Panc1 (cell line): ENCODE measurements around the gene RGPD3. TPM values are rescaled to one million over a fixed set of nuclear protein-coding genes. Genes with fewer than 3 reads are reported as not detected.

Experiments used
- ATAC-seq: fragments of 200-7000 bp; cut with Tn5 transposase; 2 replicates; pipeline ENCODE4 v1.9.1; 2020; ENCODE audit warnings: mild to moderate bottlenecking, moderate library complexity
- BruUV-seq: library from RNA; stranded (reverse); fragments of 400-500 nt; replicated peaks from 2 replicates; lab custom pipeline; 2021; lab: Mats Ljungman, UMichigan
- CTCF ChIA-PET: fragments of 300-600 bp; sonication (Branson Sonifier 250); formaldehyde crosslinking; loops from one replicate; lab custom pipeline; 2022; ENCODE audit warnings: antibody characterized with exemption; lab: Charles Lee
- POLR2A ChIA-PET: fragments of 300-600 bp; sonication (Branson Sonifier 250); formaldehyde crosslinking; loops from one replicate; lab custom pipeline; 2022; ENCODE audit warnings: antibody characterized with exemption; lab: Charles Lee
- DNase-seq: peaks from one replicate; pipeline ENCODE4 v3.0.0-alpha.2; 2010; ENCODE audit warnings: low read depth, low spot score
- H3K27ac ChIP-seq: 2 replicates; pipeline ENCODE4 v1.5.1; 2011; ENCODE audit warnings: mild to moderate bottlenecking, low read length, inconsistent platforms
- H3K27me3 ChIP-seq: fragments of 200-500 bp; sonication (Bioruptor generic); 2 replicates; pipeline ENCODE4 v1.6.0; 2014; ENCODE audit warnings: low read length, inconsistent platforms; ENCODE audit not compliant: control insufficient read depth, insufficient read depth
- H3K36me3 ChIP-seq: fragments of 200-500 bp; sonication (Bioruptor generic); 2 replicates; pipeline ENCODE4 v1.5.1; 2014; ENCODE audit warnings: inconsistent platforms, mild to moderate bottlenecking, low read length, moderate library complexity; ENCODE audit not compliant: control insufficient read depth, insufficient read depth
- H3K4me1 ChIP-seq: 2 replicates; pipeline ENCODE4 v1.5.1; 2011; ENCODE audit warnings: inconsistent platforms, mild to moderate bottlenecking, low read length, moderate library complexity; ENCODE audit not compliant: control insufficient read depth, insufficient read depth
- H3K4me3 ChIP-seq, 2 experiments: 2 replicates each; pipeline ENCODE4 v1.5.1; 2011 to 2012; ENCODE audit warnings: low read depth in 2 of 2, low read length in 2 of 2, mild to moderate bottlenecking in 2 of 2, inconsistent platforms in 1 of 2, moderate library complexity in 1 of 2
- H3K9me3 ChIP-seq: fragments of 200-500 bp; sonication (Bioruptor generic); 2 replicates; pipeline ENCODE4 v1.5.1; 2014; ENCODE audit warnings: low read depth, mild to moderate bottlenecking, inconsistent platforms, low read length, moderate library complexity; ENCODE audit not compliant: control insufficient read depth, insufficient read depth
- POLR2AphosphoS5 ChIP-seq: IDR thresholded peaks from 2 replicates; pipeline ENCODE4 v1.6.1; 2012; ENCODE audit warnings: mild to moderate bottlenecking, low read depth, low read length, moderate library complexity
- SIN3A ChIP-seq: IDR thresholded peaks from 2 replicates; pipeline ENCODE4 v1.6.1; 2012; ENCODE audit warnings: low read depth, mild to moderate bottlenecking, low read length, moderate library complexity, borderline replicate concordance; ENCODE audit not compliant: insufficient read depth
- TCF7L2 ChIP-seq: IDR thresholded peaks from 2 replicates; pipeline ENCODE4 v1.6.1; 2011; ENCODE audit warnings: mild to moderate bottlenecking, low read depth, low read length, inconsistent platforms
- in situ Hi-C: cut with HindIII; loops from 2 replicates; pipeline ENCODE4 v1.10.0; 2016; ENCODE audit warnings: low sequenced_read_pairs, low pct_unique_long_range_greater_than_20kb
- intact Hi-C: fragments of 100-400 bp; cut with micrococcal nuclease; formaldehyde crosslinking; loops from one replicate; pipeline ENCODE4 v1.10.0; 2022; ENCODE audit not compliant: unreplicated experiment
- total RNA-seq: library from RNA; stranded (reverse); gene quantifications from one replicate; pipeline ENCODE4 v1.2.1, GENCODE V29; 2021; ENCODE audit not compliant: unreplicated experiment
- TF ChIP-seq, protein P1 (sequence below), 2 experiments: IDR thresholded peaks; 2 replicates each; pipeline ENCODE4 v1.6.1; 2011 to 2012; ENCODE audit warnings: low read depth in 2 of 2, control low read depth in 1 of 2, low read length in 1 of 2, mild to moderate bottlenecking in 1 of 2, moderate library complexity in 1 of 2; ENCODE audit not compliant: insufficient read depth in 1 of 2
- TF ChIP-seq, protein P2 (sequence below): fragments of 450-650 bp; IDR thresholded peaks from 2 replicates; pipeline ENCODE4 v1.5.1; 2017; ENCODE audit warnings: mild to moderate bottlenecking

The RGPD3 gene
- total RNA-seq, 1 experiment from 2014 or later, result 0.31 TPM

DNA sequence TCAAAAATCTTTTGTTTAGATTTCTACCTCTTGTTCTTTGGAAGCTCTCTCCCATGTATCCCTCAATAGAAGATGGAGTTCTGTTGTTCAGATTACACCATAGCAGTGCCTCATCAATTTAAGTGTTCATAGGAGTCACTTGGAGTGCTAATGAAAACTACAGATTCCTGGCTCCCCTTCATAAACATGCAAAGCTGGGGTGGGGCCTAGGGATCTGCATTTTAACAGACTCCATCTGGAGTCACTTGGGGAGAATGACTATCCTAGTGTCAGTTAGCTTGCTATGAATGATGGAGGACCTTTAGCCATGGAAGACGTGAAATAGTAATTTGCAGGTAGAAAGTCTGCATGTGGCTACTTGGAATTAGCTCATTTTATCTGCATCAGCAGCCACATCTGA, 105.4 kb downstream of the RGPD3 start:
- TF ChIP-seq, protein P1, sequence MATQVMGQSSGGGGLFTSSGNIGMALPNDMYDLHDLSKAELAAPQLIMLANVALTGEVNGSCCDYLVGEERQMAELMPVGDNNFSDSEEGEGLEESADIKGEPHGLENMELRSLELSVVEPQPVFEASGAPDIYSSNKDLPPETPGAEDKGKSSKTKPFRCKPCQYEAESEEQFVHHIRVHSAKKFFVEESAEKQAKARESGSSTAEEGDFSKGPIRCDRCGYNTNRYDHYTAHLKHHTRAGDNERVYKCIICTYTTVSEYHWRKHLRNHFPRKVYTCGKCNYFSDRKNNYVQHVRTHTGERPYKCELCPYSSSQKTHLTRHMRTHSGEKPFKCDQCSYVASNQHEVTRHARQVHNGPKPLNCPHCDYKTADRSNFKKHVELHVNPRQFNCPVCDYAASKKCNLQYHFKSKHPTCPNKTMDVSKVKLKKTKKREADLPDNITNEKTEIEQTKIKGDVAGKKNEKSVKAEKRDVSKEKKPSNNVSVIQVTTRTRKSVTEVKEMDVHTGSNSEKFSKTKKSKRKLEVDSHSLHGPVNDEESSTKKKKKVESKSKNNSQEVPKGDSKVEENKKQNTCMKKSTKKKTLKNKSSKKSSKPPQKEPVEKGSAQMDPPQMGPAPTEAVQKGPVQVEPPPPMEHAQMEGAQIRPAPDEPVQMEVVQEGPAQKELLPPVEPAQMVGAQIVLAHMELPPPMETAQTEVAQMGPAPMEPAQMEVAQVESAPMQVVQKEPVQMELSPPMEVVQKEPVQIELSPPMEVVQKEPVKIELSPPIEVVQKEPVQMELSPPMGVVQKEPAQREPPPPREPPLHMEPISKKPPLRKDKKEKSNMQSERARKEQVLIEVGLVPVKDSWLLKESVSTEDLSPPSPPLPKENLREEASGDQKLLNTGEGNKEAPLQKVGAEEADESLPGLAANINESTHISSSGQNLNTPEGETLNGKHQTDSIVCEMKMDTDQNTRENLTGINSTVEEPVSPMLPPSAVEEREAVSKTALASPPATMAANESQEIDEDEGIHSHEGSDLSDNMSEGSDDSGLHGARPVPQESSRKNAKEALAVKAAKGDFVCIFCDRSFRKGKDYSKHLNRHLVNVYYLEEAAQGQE (IDR thresholded peaks at IDR 0.05; ENCODE audit: insufficient read depth in 1 of 2, low read depth in 2 of 2, low read length in 1 of 2), result no peak
- TF ChIP-seq, protein P2, sequence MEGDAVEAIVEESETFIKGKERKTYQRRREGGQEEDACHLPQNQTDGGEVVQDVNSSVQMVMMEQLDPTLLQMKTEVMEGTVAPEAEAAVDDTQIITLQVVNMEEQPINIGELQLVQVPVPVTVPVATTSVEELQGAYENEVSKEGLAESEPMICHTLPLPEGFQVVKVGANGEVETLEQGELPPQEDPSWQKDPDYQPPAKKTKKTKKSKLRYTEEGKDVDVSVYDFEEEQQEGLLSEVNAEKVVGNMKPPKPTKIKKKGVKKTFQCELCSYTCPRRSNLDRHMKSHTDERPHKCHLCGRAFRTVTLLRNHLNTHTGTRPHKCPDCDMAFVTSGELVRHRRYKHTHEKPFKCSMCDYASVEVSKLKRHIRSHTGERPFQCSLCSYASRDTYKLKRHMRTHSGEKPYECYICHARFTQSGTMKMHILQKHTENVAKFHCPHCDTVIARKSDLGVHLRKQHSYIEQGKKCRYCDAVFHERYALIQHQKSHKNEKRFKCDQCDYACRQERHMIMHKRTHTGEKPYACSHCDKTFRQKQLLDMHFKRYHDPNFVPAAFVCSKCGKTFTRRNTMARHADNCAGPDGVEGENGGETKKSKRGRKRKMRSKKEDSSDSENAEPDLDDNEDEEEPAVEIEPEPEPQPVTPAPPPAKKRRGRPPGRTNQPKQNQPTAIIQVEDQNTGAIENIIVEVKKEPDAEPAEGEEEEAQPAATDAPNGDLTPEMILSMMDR, result no peak
- no peak for TF ChIP-seq POLR2AphosphoS5
- TF ChIP-seq SIN3A, result no peak
- no peak for TF ChIP-seq TCF7L2
- CTCF ChIA-PET, result no interaction called here
- Histone ChIP-seq H3K4me1 (no peaks in the 10 kb centered on the region), H3K9me3 (no peaks in the 10 kb centered on the region), H3K27ac (no peak overlapping the region), H3K4me3 (no peak overlapping the region), H3K27me3 (0 out of 2 replicates have a peak, but pooled peaks cover 2% of the 10 kb centered on the region), H3K36me3 (no peaks in the 10 kb centered on the region)
- ATAC-seq (no peak), DNase-seq (no peak)
- POLR2A ChIA-PET, result no interaction called here
- intact Hi-C loops, result no loop called here
- in situ Hi-C loops, result no loop called here
- BruUV-seq, result no TSS peak

GRCh38 chr2:106359512-106359911, 108.7 kb downstream of the RGPD3 start:
- CTCF ChIA-PET, result no interaction called here
- Histone ChIP-seq H3K4me3 (no peak overlapping the region), H3K4me1 (no peaks in the 10 kb centered on the region), H3K36me3 (no peaks in the 10 kb centered on the region), H3K9me3 (no peaks in the 10 kb centered on the region), H3K27me3 (0 out of 2 replicates have a peak, but pooled peaks cover 2% of the 10 kb centered on the region), H3K27ac (no peak overlapping the region)
- in situ Hi-C loops, result no loop called here
- no TSS peak for BruUV-seq
- POLR2A ChIA-PET, result no interaction called here
- TF ChIP-seq SIN3A, result no peak
- TF ChIP-seq, protein P2, result no peak
- DNase-seq (no peak), ATAC-seq (no peak)
- intact Hi-C loops, result no loop called here
